Measurements from ENCODE around the gene SH2D6. TPM values are rescaled to one million over a fixed set of nuclear protein-coding genes. Genes with fewer than 3 reads are reported as not detected.

SH2D6 gene
- total RNA-seq, 1 donor from 2014 or later = 1.2 TPM

DNA sequence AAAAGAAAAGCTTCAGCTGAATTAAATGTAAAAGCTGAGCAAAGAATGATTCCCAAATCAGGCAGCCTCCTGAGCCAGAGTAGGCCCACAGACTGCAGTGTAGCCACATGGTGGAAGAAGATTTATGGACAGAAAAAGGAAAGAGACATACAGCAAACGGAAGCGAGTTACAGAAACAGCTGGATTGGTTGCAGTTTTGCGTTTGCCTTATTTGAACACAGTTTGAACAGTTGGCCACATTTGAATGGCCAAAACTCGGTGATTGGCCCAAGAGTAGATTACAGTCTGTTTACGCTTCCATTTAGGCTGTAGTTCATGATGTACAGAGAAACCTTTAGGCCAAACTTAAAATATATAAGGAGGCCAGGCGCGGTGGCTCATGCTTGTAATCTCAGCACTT, 35.1 kb downstream of the SH2D6 start:
- no peak overlapping the region for H3K4me3 Mint-ChIP-seq
- H3K9me3 Mint-ChIP-seq = peaks cover 3% of the 10 kb centered on the region
- H3K27me3 Mint-ChIP-seq (ENCODE audit: low read depth) = no peaks in the 10 kb centered on the region
- H3K36me3 Mint-ChIP-seq (ENCODE audit: low read depth) = no peaks in the 10 kb centered on the region
- H3K27ac Mint-ChIP-seq (ENCODE audit: unreplicated experiment) = no peak overlapping the region
- TF ChIP-seq, protein P1, sequence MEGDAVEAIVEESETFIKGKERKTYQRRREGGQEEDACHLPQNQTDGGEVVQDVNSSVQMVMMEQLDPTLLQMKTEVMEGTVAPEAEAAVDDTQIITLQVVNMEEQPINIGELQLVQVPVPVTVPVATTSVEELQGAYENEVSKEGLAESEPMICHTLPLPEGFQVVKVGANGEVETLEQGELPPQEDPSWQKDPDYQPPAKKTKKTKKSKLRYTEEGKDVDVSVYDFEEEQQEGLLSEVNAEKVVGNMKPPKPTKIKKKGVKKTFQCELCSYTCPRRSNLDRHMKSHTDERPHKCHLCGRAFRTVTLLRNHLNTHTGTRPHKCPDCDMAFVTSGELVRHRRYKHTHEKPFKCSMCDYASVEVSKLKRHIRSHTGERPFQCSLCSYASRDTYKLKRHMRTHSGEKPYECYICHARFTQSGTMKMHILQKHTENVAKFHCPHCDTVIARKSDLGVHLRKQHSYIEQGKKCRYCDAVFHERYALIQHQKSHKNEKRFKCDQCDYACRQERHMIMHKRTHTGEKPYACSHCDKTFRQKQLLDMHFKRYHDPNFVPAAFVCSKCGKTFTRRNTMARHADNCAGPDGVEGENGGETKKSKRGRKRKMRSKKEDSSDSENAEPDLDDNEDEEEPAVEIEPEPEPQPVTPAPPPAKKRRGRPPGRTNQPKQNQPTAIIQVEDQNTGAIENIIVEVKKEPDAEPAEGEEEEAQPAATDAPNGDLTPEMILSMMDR (conservative IDR thresholded peaks at IDR 0.05) = no peak
- H3K4me1 Mint-ChIP-seq = no peaks in the 10 kb centered on the region
- DNase-seq (ENCODE audit: low read depth, low spot score) = no peak

DNA sequence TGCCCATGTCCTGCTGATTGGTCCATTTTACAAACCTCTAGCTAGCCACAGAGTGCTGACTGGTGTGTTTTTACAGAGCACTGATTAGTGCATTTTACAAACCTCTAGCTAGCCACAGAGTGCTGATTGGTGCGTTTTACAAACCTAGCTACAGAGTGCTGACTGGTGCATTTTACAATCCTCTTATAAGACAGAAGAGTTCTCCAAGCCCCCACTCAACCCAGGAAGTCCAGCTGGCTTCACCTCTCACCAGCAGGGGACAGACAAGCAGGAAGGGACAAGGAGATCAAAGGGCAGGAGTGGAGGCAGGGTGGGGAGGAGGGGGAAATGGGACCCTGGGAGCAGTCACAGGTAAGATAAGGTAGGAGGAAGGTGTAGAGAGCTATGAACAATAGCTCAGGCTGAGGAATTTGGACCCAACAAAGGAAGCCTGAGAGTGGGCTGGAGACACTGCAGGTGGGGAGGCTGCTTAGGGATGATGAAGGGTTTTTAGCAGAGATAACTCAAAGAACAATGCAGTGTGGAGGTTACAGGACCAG, 37.1 kb downstream of the SH2D6 start:
- no peak for DNase-seq (ENCODE audit: low read depth, low spot score)
- no peaks in the 10 kb centered on the region for H3K36me3 Mint-ChIP-seq (ENCODE audit: low read depth)
- no peaks in the 10 kb centered on the region for H3K4me1 Mint-ChIP-seq
- H3K4me3 Mint-ChIP-seq = no peak overlapping the region
- H3K9me3 Mint-ChIP-seq = peaks cover 3% of the 10 kb centered on the region
- TF ChIP-seq, protein P1 (conservative IDR thresholded peaks at IDR 0.05) = no peak
- H3K27me3 Mint-ChIP-seq (ENCODE audit: low read depth) = no peaks in the 10 kb centered on the region
- H3K27ac Mint-ChIP-seq (ENCODE audit: unreplicated experiment) = no peak overlapping the region

DNA sequence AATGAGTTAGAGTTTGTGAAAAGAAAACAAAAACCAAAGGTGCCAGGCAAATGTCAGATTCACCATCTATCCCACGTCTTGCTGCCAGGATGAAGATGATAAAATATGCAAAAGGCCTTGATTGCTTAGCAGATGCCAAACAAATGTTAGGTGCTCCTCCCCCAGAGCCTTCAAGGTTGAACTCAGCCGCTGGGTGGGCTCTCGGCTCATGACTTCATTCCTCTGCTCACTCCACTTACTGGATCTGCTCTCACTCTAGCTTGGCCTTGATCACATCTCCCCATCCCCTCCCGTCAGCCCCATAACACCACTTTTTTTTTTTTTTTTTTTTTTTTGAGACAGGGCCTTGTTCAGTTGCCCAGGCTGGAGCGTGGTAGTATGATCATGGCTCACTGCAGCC, 38.5 kb downstream of the SH2D6 start:
- H3K4me3 Mint-ChIP-seq = no peak overlapping the region
- H3K27ac Mint-ChIP-seq (ENCODE audit: unreplicated experiment) = no peak overlapping the region
- H3K4me1 Mint-ChIP-seq = no peaks in the 10 kb centered on the region
- H3K27me3 Mint-ChIP-seq (ENCODE audit: low read depth) = no peaks in the 10 kb centered on the region
- no peak for DNase-seq (ENCODE audit: low read depth, low spot score)
- H3K9me3 Mint-ChIP-seq = peaks cover 3% of the 10 kb centered on the region
- TF ChIP-seq, protein P1 (conservative IDR thresholded peaks at IDR 0.05) = no peak
- H3K36me3 Mint-ChIP-seq (ENCODE audit: low read depth) = no peaks in the 10 kb centered on the region

DNA sequence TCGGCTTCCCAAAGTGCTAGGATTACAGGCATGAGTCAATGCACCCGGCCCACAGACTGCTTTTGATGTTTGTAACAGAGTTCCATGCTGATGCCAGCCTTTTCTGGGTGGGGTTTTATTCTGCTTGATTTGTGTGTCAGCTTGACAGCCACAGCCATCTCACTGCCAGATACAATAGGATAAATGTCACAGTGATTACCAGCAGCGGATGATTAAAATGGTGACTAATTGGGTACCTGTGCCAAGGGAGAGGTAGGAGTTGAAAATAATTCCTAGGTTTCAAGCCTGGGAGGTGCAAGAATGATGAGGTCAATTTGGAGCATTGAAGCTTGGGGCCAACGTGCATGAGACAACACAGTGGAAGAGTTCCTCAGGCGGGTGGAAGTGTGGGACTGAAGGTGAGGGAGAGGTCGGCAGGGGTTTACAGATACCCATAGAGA, 39.4 kb downstream of the SH2D6 start:
- Mint-ChIP-seq H3K4me3 (no peak overlapping the region), H3K4me1 (no peaks in the 10 kb centered on the region), H3K27ac (ENCODE audit: unreplicated experiment) (no peak overlapping the region), H3K9me3 (peaks cover 3% of the 10 kb centered on the region), H3K36me3 (ENCODE audit: low read depth) (no peaks in the 10 kb centered on the region), H3K27me3 (ENCODE audit: low read depth) (no peaks in the 10 kb centered on the region)
- no peak for DNase-seq (ENCODE audit: low read depth, low spot score)
- TF ChIP-seq, protein P1 (conservative IDR thresholded peaks at IDR 0.05) = no peak

DNA sequence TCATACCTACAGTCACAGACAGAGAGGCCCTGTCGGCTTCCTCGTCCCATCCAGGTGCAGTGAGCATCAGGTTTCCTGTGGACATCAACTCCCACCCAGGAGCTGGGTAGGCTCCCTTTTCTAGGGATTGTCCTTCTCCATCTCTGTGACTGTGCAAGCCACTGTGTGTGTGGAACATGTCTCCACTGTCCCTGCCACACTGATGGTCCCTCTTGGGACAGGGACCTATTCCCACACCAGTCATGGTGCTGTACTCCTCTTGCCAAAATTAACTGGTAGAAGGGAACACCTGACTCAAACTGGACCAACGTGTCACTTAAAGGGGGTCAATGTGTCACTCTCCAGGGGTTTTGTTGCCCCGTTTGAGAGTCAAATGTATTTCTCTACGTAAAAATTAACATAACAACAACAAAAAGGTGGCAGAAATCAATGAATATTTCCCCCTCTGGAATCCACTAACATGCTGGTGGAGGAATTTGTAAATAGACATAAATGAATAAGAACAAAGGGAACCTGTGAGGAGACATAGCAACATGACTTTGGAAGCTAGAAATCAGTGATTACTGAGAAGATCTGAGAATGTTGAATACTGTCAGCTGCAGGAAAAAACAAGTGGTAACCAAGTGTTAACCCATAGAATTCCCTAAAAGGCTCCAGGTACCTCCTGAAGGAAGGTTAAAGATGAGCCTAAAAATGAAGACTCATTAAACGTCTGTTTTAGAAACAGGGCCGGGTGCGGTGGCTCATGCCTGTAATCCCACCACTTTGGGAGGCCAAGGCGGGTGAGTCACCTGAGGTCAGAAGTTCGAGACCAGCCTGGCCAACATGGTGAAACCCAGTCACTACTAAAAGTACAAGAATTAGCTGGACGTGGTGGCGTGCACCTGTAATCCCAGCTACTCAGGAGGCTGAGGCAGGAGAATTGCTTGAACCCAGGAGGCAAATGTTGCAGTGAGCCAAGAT, 40.4 kb downstream of the SH2D6 start:
- no peak overlapping the region for H3K27ac Mint-ChIP-seq (ENCODE audit: unreplicated experiment)

More for the DNA sequence above, 40.4 kb downstream of the SH2D6 start:
- H3K36me3 Mint-ChIP-seq (ENCODE audit: low read depth) = no peaks in the 10 kb centered on the region
- TF ChIP-seq, protein P1 (conservative IDR thresholded peaks at IDR 0.05) = no peak
- no peak for DNase-seq (ENCODE audit: low read depth, low spot score)
- H3K9me3 Mint-ChIP-seq = peaks cover 3% of the 10 kb centered on the region
- H3K27me3 Mint-ChIP-seq (ENCODE audit: low read depth) = no peaks in the 10 kb centered on the region
- H3K4me1 Mint-ChIP-seq = no peaks in the 10 kb centered on the region
- no peak overlapping the region for H3K4me3 Mint-ChIP-seq
